Measurements from ENCODE around the gene BCKDHB. TPM values are rescaled to one million over a fixed set of nuclear protein-coding genes. Genes with fewer than 3 reads are reported as not detected.

Gene BCKDHB
- total and polyA plus RNA-seq, 4 donors: 22.9 to 36.0 (median 28.9) TPM

GRCh38 chr6:80338201-80338836 is 231.8 kb downstream of the BCKDHB start:
- no peaks in the 10 kb centered on the region for H3K9me3 ChIP-seq (ENCODE audit: control insufficient read depth, insufficient read depth, low read length)
- no peak overlapping the region for H3K4me3 ChIP-seq (ENCODE audit: low read depth, low read length)
- H3K36me3 ChIP-seq (ENCODE audit: control insufficient read depth, insufficient read depth, low read length): no peaks in the 10 kb centered on the region
- H3K4me1 ChIP-seq (ENCODE audit: control insufficient read depth, insufficient read depth, low read length): no peaks in the 10 kb centered on the region
- no peak overlapping the region for H3K27ac ChIP-seq (ENCODE audit: low read depth, low read length)
- WGBS (ENCODE audit: insufficient coverage): 61% methylated on average over 5 of the region's 12 CpGs
- no peaks in the 10 kb centered on the region for H3K27me3 ChIP-seq (ENCODE audit: control insufficient read depth, insufficient read depth, low read length)
- peak in 2 of 6 donors; percentile 68 to 69 for DNase-seq (ENCODE audit: low read depth in 4 of 6, low spot score in 6 of 6)

- Histone ChIP-seq H3K9me3 (ENCODE audit: control insufficient read depth, insufficient read depth, low read length) (no peaks in the 10 kb centered on the region), H3K4me1 (ENCODE audit: control insufficient read depth, insufficient read depth, low read length) (no peaks in the 10 kb centered on the region), H3K4me3 (ENCODE audit: low read depth, low read length) (no peak overlapping the region), H3K27ac (ENCODE audit: low read depth, low read length) (no peak overlapping the region), H3K36me3 (ENCODE audit: control insufficient read depth, insufficient read depth, low read length) (no peaks in the 10 kb centered on the region), H3K27me3 (ENCODE audit: control insufficient read depth, insufficient read depth, low read length) (no peaks in the 10 kb centered on the region)
- DNase-seq (ENCODE audit: low read depth in 4 of 6, low spot score in 6 of 6): peak in 1 of 6 donors; percentile 66
Observed at GRCh38 chr6:80339421-80339820, 232.9 kb downstream of the BCKDHB start.

GRCh38 chr6:80340280-80340679 is 233.8 kb downstream of the BCKDHB start:
- Histone ChIP-seq H3K4me1 (ENCODE audit: control insufficient read depth, insufficient read depth, low read length) (no peaks in the 10 kb centered on the region), H3K9me3 (ENCODE audit: control insufficient read depth, insufficient read depth, low read length) (no peaks in the 10 kb centered on the region), H3K27ac (ENCODE audit: low read depth, low read length) (no peak overlapping the region), H3K27me3 (ENCODE audit: control insufficient read depth, insufficient read depth, low read length) (no peaks in the 10 kb centered on the region), H3K4me3 (ENCODE audit: low read depth, low read length) (no peak overlapping the region), H3K36me3 (ENCODE audit: control insufficient read depth, insufficient read depth, low read length) (no peaks in the 10 kb centered on the region)
- 78% methylated on average over 2 of the region's 4 CpGs for WGBS (ENCODE audit: insufficient coverage)
- DNase-seq (ENCODE audit: low read depth in 4 of 6, low spot score in 6 of 6): peak in 1 of 6 donors; percentile 67

- no peaks in the 10 kb centered on the region for H3K27me3 ChIP-seq (ENCODE audit: control insufficient read depth, insufficient read depth, low read length)
- DNase-seq (ENCODE audit: low read depth in 4 of 6, low spot score in 6 of 6): peak in 1 of 6 donors; percentile 16
- no peak overlapping the region for H3K4me3 ChIP-seq (ENCODE audit: low read depth, low read length)
- WGBS (ENCODE audit: insufficient coverage): no CpG with 5 or more reads among the region's 5 CpGs
- no peaks in the 10 kb centered on the region for H3K4me1 ChIP-seq (ENCODE audit: control insufficient read depth, insufficient read depth, low read length)
- H3K9me3 ChIP-seq (ENCODE audit: control insufficient read depth, insufficient read depth, low read length): no peaks in the 10 kb centered on the region
- no peak overlapping the region for H3K27ac ChIP-seq (ENCODE audit: low read depth, low read length)
- H3K36me3 ChIP-seq (ENCODE audit: control insufficient read depth, insufficient read depth, low read length): no peaks in the 10 kb centered on the region
Observed at GRCh38 chr6:80340686-80341085, 234.2 kb downstream of the BCKDHB start.

- Histone ChIP-seq H3K27me3 (ENCODE audit: control insufficient read depth, insufficient read depth, low read length) (no peaks in the 10 kb centered on the region), H3K4me1 (ENCODE audit: control insufficient read depth, insufficient read depth, low read length) (no peaks in the 10 kb centered on the region), H3K36me3 (ENCODE audit: control insufficient read depth, insufficient read depth, low read length) (no peaks in the 10 kb centered on the region), H3K27ac (ENCODE audit: low read depth, low read length) (peak overlapping the region; percentile 40), H3K4me3 (ENCODE audit: low read depth, low read length) (no peak overlapping the region), H3K9me3 (ENCODE audit: control insufficient read depth, insufficient read depth, low read length) (no peaks in the 10 kb centered on the region)
- no peak for DNase-seq (ENCODE audit: low read depth in 4 of 6, low spot score in 6 of 6)
- WGBS (ENCODE audit: insufficient coverage): 67% methylated on average over 1 of the region's 4 CpGs
Observed at GRCh38 chr6:80341330-80341729, 234.9 kb downstream of the BCKDHB start.

GRCh38 chr6:80343511-80343910 is 237.0 kb downstream of the BCKDHB start:
- no peaks in the 10 kb centered on the region for H3K4me1 ChIP-seq (ENCODE audit: control insufficient read depth, insufficient read depth, low read length)
- H3K36me3 ChIP-seq (ENCODE audit: control insufficient read depth, insufficient read depth, low read length): no peaks in the 10 kb centered on the region
- H3K27ac ChIP-seq (ENCODE audit: low read depth, low read length): no peak overlapping the region
- H3K9me3 ChIP-seq (ENCODE audit: control insufficient read depth, insufficient read depth, low read length): no peaks in the 10 kb centered on the region
- H3K4me3 ChIP-seq (ENCODE audit: low read depth, low read length): no peak overlapping the region
- no peaks in the 10 kb centered on the region for H3K27me3 ChIP-seq (ENCODE audit: control insufficient read depth, insufficient read depth, low read length)
- WGBS (ENCODE audit: insufficient coverage): no CpG with 5 or more reads among the region's 2 CpGs
- DNase-seq (ENCODE audit: low read depth in 4 of 6, low spot score in 6 of 6): no peak

GRCh38 chr6:80347101-80347500 is 240.6 kb downstream of the BCKDHB start:
- Histone ChIP-seq H3K36me3 (ENCODE audit: control insufficient read depth, insufficient read depth, low read length) (no peaks in the 10 kb centered on the region), H3K4me1 (ENCODE audit: control insufficient read depth, insufficient read depth, low read length) (no peaks in the 10 kb centered on the region), H3K27ac (ENCODE audit: low read depth, low read length) (no peak overlapping the region), H3K4me3 (ENCODE audit: low read depth, low read length) (no peak overlapping the region), H3K27me3 (ENCODE audit: control insufficient read depth, insufficient read depth, low read length) (no peaks in the 10 kb centered on the region), H3K9me3 (ENCODE audit: control insufficient read depth, insufficient read depth, low read length) (no peaks in the 10 kb centered on the region)
- no CpG with 5 or more reads among the region's 1 CpG for WGBS (ENCODE audit: insufficient coverage)
- DNase-seq (ENCODE audit: low read depth in 4 of 6, low spot score in 6 of 6): no peak

GRCh38 chr6:80348263-80348662 is 241.8 kb downstream of the BCKDHB start:
- H3K4me3 ChIP-seq (ENCODE audit: low read depth, low read length): no peak overlapping the region
- 83% methylated on average over 2 of the region's 2 CpGs for WGBS (ENCODE audit: insufficient coverage)
- H3K36me3 ChIP-seq (ENCODE audit: control insufficient read depth, insufficient read depth, low read length): no peaks in the 10 kb centered on the region
- no peaks in the 10 kb centered on the region for H3K9me3 ChIP-seq (ENCODE audit: control insufficient read depth, insufficient read depth, low read length)
- DNase-seq (ENCODE audit: low read depth in 4 of 6, low spot score in 6 of 6): no peak
- no peaks in the 10 kb centered on the region for H3K4me1 ChIP-seq (ENCODE audit: control insufficient read depth, insufficient read depth, low read length)
- no peaks in the 10 kb centered on the region for H3K27me3 ChIP-seq (ENCODE audit: control insufficient read depth, insufficient read depth, low read length)
- H3K27ac ChIP-seq (ENCODE audit: low read depth, low read length): no peak overlapping the region

GRCh38 chr6:80356000-80356399 is 249.5 kb downstream of the BCKDHB start:
- Histone ChIP-seq H3K27ac (ENCODE audit: low read depth, low read length) (no peak overlapping the region), H3K36me3 (ENCODE audit: control insufficient read depth, insufficient read depth, low read length) (no peaks in the 10 kb centered on the region), H3K9me3 (ENCODE audit: control insufficient read depth, insufficient read depth, low read length) (no peaks in the 10 kb centered on the region), H3K4me1 (ENCODE audit: control insufficient read depth, insufficient read depth, low read length) (peaks cover 3% of the 10 kb centered on the region), H3K4me3 (ENCODE audit: low read depth, low read length) (no peak overlapping the region), H3K27me3 (ENCODE audit: control insufficient read depth, insufficient read depth, low read length) (no peaks in the 10 kb centered on the region)
- no peak for DNase-seq (ENCODE audit: low read depth in 4 of 6, low spot score in 6 of 6)
- WGBS (ENCODE audit: insufficient coverage): 100% methylated on average over 1 of the region's 1 CpG

GRCh38 chr6:80356545-80356944 is 250.1 kb downstream of the BCKDHB start:
- WGBS (ENCODE audit: insufficient coverage): no CpG with 5 or more reads among the region's 2 CpGs
- no peak for DNase-seq (ENCODE audit: low read depth in 4 of 6, low spot score in 6 of 6)
- Histone ChIP-seq H3K4me3 (ENCODE audit: low read depth, low read length) (no peak overlapping the region), H3K27ac (ENCODE audit: low read depth, low read length) (no peak overlapping the region), H3K9me3 (ENCODE audit: control insufficient read depth, insufficient read depth, low read length) (no peaks in the 10 kb centered on the region), H3K4me1 (ENCODE audit: control insufficient read depth, insufficient read depth, low read length) (peaks cover 3% of the 10 kb centered on the region), H3K36me3 (ENCODE audit: control insufficient read depth, insufficient read depth, low read length) (no peaks in the 10 kb centered on the region), H3K27me3 (ENCODE audit: control insufficient read depth, insufficient read depth, low read length) (no peaks in the 10 kb centered on the region)

Measured in spinal cord (tissue), 10 donors.